Measurements from ENCODE around the gene NFKBIE. TPM values are rescaled to one million over a fixed set of nuclear protein-coding genes. Genes with fewer than 3 reads are reported as not detected.

The NFKBIE gene
- total RNA-seq, 1 experiment from 2014 or later: 11.2 TPM

- no peak for DNase-seq (ENCODE audit: low spot score)
Observed at GRCh38 chr6:44272999-44273566, 7.7 kb upstream of the NFKBIE start.

GRCh38 chr6:44272529-44272928, 7.2 kb upstream of the NFKBIE start:
- no peak for DNase-seq (ENCODE audit: low spot score)

- no peak for DNase-seq (ENCODE audit: low spot score)
Observed at GRCh38 chr6:44271914-44272313, 6.6 kb upstream of the NFKBIE start.

- DNase-seq (ENCODE audit: low spot score): no peak
Observed at GRCh38 chr6:44271406-44271723, 6.0 kb upstream of the NFKBIE start.

GRCh38 chr6:44270526-44271405, 5.4 kb upstream of the NFKBIE start:
- DNase-seq (ENCODE audit: low spot score): no peak

- no peak for DNase-seq (ENCODE audit: low spot score)
Observed at GRCh38 chr6:44269921-44270525, 4.7 kb upstream of the NFKBIE start, which contains the start of gene TMEM151B. TSS of gene TMEM151B (plus strand) at chr6:44270450. CDS start at chr6:44270743, 293 bp downstream.

- no peak for DNase-seq (ENCODE audit: low spot score)
Observed at GRCh38 chr6:44269178-44269920, 4.0 kb upstream of the NFKBIE start.

GRCh38 chr6:44268095-44268628, 2.8 kb upstream of the NFKBIE start:
- peak; percentile 78 for DNase-seq (ENCODE audit: low spot score)

- no peak for DNase-seq (ENCODE audit: low spot score)
Observed at GRCh38 chr6:44267252-44267651, 1.9 kb upstream of the NFKBIE start.

- no peak for DNase-seq (ENCODE audit: low spot score)
Observed at GRCh38 chr6:44266347-44266746, 996 bp upstream of the NFKBIE start.

GRCh38 chr6:44265722-44266233, 427 bp upstream of the NFKBIE start:
- no peak for DNase-seq (ENCODE audit: low spot score)

- no peak for DNase-seq (ENCODE audit: low spot score)
Observed at GRCh38 chr6:44264154-44265006, 971 bp downstream of the NFKBIE start.

GRCh38 chr6:44263354-44264100, 1.8 kb downstream of the NFKBIE start:
- no peak for DNase-seq (ENCODE audit: low spot score)

GRCh38 chr6:44262467-44263353, 2.6 kb downstream of the NFKBIE start:
- DNase-seq (ENCODE audit: low spot score): no peak

- DNase-seq (ENCODE audit: low spot score): no peak
Observed at GRCh38 chr6:44261581-44261980, 3.8 kb downstream of the NFKBIE start.

GRCh38 chr6:44260451-44261297, 4.7 kb downstream of the NFKBIE start:
- DNase-seq (ENCODE audit: low spot score): no peak

GRCh38 chr6:44260011-44260410, 5.3 kb downstream of the NFKBIE start:
- no peak for DNase-seq (ENCODE audit: low spot score)

GRCh38 chr6:44258921-44259320, 6.4 kb downstream of the NFKBIE start:
- DNase-seq (ENCODE audit: low spot score): no peak
